ENCODE measurements around the gene RAB3D. TPM values are rescaled to one million over a fixed set of nuclear protein-coding genes. Genes with fewer than 3 reads are reported as not detected.

Gene RAB3D
- total and polyA plus RNA-seq, 2 of the 4 experiments (the other 2 are of a cell fraction) = 4.8 to 5.5 TPM

- dilution Hi-C loops (cut with HindIII; ENCODE audit: low sequenced_read_pairs, unreplicated experiment) (no loop called here), in situ Hi-C loops (cut with MboI; ENCODE audit: low sequenced_read_pairs) (loop anchor here (10.0 kb wide), 1 partner anchor 175 kb away; no protein-coding TSS in a partner anchor), intact Hi-C loops (cut with micrococcal nuclease) (no loop called here)
- Histone ChIP-seq H3K4me1 (ENCODE audit: control insufficient read depth, insufficient read depth, low read length) (no peaks in the 10 kb centered on the region), H3K4ac (ENCODE audit: low read depth, low read length) (no peak overlapping the region), H3K9ac (ENCODE audit: low read depth, low read length) (no peak overlapping the region), H3K9me3 (ENCODE audit: control insufficient read depth, insufficient read depth, low read length) (no peaks in the 10 kb centered on the region), H4K8ac (ENCODE audit: low read depth in 2 of 2, low read length in 2 of 2) (no peak overlapping the region), H2AK5ac (ENCODE audit: low read depth, low read length) (no peak overlapping the region), H3K36me3 (ENCODE audit: control insufficient read depth, insufficient read depth, low read length) (no peaks in the 10 kb centered on the region), H2BK120ac (ENCODE audit: low read depth, low read length) (no peak overlapping the region), H2AFZ (replicated peaks; ENCODE audit: low read length, poor library complexity) (no peak overlapping the region), H4K20me1 (ENCODE audit: insufficient read depth, low read length) (no peaks in the 10 kb centered on the region), H3K27me3 (ENCODE audit: control insufficient read depth, insufficient read depth, low read length) (peaks cover 13% of the 10 kb centered on the region; the same call in 1 of the 2 replicates), H2BK15ac (ENCODE audit: low read depth, low read length) (no peak overlapping the region), H3K9me1 (ENCODE audit: insufficient read depth, low read length) (no peaks in the 10 kb centered on the region), H3K23ac (ENCODE audit: low read depth, low read length) (no peak overlapping the region), H3K4me3 (ENCODE audit: insufficient read depth, low read depth, low read length) (no peak overlapping the region), H2BK20ac (ENCODE audit: low read depth, low read length) (no peak overlapping the region), H2BK5ac (ENCODE audit: low read depth, low read length, poor library complexity, severe bottlenecking) (no peak overlapping the region), H2AK9ac (replicated peaks; ENCODE audit: low read depth, low read length, poor library complexity) (no peak overlapping the region), H3K79me1 (ENCODE audit: low read depth in 1 of 2, low read length in 2 of 2) (no peaks in the 10 kb centered on the region), H3K56ac (ENCODE audit: extremely low read depth, insufficient read depth, low read length) (no peak overlapping the region), H4K91ac (ENCODE audit: insufficient read depth, low read depth, low read length) (no peak overlapping the region), H3K4me2 (ENCODE audit: low read depth, low read length) (no peak overlapping the region), H3K14ac (replicated peaks; ENCODE audit: low read depth, low read length) (no peak overlapping the region), H4K5ac (ENCODE audit: low read depth, low read length) (no peak overlapping the region), H3K18ac (ENCODE audit: low read depth, low read length) (no peak overlapping the region), H3K27ac (ENCODE audit: insufficient read depth, low read length) (no peak overlapping the region)
- 100% methylated on average over 2 of the region's 8 CpGs; no CpG with 5 or more reads in 1 of the 2 experiments for WGBS, 2 experiments (ENCODE audit: extremely low coverage in 2 of 2, insufficient read length in 1 of 2)
- BruUV-seq (replicated peaks) = no TSS peak
- ChIA-PET CTCF (no interaction called here), POLR2A (ENCODE audit: unreplicated experiment) (no interaction called here)
- no peak for ATAC-seq (ENCODE audit: low read depth)
- DNase-seq = no peak
- no peak for TF ChIP-seq FOS (IDR thresholded peaks at IDR 0.05; ENCODE audit: low read depth, low read length)
- no peak for TF ChIP-seq RAD21 (IDR thresholded peaks at IDR 0.05; ENCODE audit: low read length)
- TF ChIP-seq NFE2L2 (IDR thresholded peaks at IDR 0.05; ENCODE audit: low read depth, low read length) = no peak
- no peak for TF ChIP-seq SMC3 (IDR thresholded peaks at IDR 0.05; ENCODE audit: low read depth, low read length)
- TF ChIP-seq CEBPB (IDR thresholded peaks at IDR 0.05; ENCODE audit: low read depth, low read length) = no peak
- TF ChIP-seq, protein P1, sequence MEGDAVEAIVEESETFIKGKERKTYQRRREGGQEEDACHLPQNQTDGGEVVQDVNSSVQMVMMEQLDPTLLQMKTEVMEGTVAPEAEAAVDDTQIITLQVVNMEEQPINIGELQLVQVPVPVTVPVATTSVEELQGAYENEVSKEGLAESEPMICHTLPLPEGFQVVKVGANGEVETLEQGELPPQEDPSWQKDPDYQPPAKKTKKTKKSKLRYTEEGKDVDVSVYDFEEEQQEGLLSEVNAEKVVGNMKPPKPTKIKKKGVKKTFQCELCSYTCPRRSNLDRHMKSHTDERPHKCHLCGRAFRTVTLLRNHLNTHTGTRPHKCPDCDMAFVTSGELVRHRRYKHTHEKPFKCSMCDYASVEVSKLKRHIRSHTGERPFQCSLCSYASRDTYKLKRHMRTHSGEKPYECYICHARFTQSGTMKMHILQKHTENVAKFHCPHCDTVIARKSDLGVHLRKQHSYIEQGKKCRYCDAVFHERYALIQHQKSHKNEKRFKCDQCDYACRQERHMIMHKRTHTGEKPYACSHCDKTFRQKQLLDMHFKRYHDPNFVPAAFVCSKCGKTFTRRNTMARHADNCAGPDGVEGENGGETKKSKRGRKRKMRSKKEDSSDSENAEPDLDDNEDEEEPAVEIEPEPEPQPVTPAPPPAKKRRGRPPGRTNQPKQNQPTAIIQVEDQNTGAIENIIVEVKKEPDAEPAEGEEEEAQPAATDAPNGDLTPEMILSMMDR (conservative IDR thresholded peaks at IDR 0.05; ENCODE audit: low read depth, low read length) = no peak
- TF ChIP-seq, protein P2, sequence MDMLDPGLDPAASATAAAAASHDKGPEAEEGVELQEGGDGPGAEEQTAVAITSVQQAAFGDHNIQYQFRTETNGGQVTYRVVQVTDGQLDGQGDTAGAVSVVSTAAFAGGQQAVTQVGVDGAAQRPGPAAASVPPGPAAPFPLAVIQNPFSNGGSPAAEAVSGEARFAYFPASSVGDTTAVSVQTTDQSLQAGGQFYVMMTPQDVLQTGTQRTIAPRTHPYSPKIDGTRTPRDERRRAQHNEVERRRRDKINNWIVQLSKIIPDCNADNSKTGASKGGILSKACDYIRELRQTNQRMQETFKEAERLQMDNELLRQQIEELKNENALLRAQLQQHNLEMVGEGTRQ (IDR thresholded peaks at IDR 0.05; ENCODE audit: low read depth, low read length) = no peak
- no peak for TF ChIP-seq MXI1 (IDR thresholded peaks at IDR 0.05; ENCODE audit: borderline replicate concordance, low read depth, low read length)
- no peak for TF ChIP-seq MAFK (IDR thresholded peaks at IDR 0.05; ENCODE audit: low read depth, low read length)
- TF ChIP-seq RCOR1 (IDR thresholded peaks at IDR 0.05; ENCODE audit: insufficient replicate concordance, low read length) = no peak
- no peak for TF ChIP-seq POLR2A (IDR thresholded peaks at IDR 0.05; ENCODE audit: low read depth, low read length)
- no peak for TF ChIP-seq CHD1 (IDR thresholded peaks at IDR 0.05; ENCODE audit: low read depth, low read length)
- TF ChIP-seq ELK1 (IDR thresholded peaks at IDR 0.05; ENCODE audit: borderline replicate concordance, low read depth, low read length) = no peak
- TF ChIP-seq BHLHE40 (IDR thresholded peaks at IDR 0.05; ENCODE audit: low read depth, low read length) = no peak
- TF ChIP-seq RFX5 (IDR thresholded peaks at IDR 0.05; ENCODE audit: low read depth, low read length) = no peak
Observed at GRCh38 chr19:11299946-11300810, 39.3 kb downstream of the RAB3D start.
